HG03442 (cell line): ENCODE measurements around the gene C14orf119.

ENCODE experiments used
- ATAC-seq: cut with Tn5 transposase; IDR thresholded peaks from one replicate; pipeline ENCODE4 v1.9.1; 2021; ENCODE audit warnings: mild to moderate bottlenecking, moderate library complexity; ENCODE audit not compliant: unreplicated experiment

C14orf119 gene

DNA sequence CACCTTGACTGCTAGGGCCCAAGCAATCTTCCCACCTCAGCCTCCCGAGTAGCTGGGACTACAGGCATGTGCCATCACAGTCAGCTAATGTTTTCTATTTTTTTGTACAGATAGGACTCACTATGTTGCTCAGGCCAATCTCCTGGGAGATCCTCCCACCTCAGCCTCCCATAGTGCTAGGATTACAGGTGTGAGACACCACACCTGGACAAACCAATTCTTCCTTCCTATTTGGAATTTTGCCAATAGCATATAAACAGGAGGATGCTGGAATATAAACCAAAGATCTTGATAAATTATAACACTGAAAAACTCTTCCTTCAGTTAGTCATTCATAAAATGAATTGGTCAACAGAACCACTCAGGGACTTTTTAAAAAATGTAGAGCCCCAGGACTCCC is 8.7 kb upstream of the C14orf119 start:
- ATAC-seq, result no peak

DNA sequence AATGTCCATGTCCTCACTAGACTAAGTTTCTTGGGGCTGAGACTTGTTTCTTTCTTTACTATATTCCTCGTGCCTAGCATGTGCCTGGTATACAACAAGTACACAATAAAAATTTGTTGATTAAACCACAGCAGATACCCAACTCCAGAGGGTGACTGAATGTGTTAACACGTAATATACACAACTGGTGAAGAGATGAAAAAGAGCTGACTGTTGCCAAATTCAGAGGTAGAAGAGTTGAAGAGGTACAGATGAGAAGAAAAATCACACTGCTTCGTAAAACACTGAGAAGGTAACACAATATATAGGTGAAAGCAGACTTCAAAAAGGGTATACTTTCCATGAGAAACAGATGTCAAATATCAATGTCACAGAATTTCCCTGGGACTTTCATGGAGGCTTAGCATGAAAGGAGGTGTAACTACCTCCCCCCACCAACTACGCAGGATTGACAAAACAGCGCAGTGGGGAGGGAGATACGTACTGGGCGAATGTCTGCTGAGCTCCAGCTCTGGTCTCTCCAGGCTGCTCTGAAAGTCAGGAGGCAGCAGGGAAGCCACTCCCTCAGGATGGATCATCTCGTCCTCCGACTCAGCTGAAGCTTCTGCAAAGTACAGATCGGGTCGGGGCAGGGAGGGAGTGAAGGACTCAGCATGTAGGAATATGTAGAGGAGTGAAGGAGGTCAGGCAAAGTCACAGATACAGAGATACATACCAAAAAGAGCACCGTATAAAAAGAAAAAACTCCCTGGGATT is 5.6 kb upstream of the C14orf119 start:
- ATAC-seq, result no peak

DNA sequence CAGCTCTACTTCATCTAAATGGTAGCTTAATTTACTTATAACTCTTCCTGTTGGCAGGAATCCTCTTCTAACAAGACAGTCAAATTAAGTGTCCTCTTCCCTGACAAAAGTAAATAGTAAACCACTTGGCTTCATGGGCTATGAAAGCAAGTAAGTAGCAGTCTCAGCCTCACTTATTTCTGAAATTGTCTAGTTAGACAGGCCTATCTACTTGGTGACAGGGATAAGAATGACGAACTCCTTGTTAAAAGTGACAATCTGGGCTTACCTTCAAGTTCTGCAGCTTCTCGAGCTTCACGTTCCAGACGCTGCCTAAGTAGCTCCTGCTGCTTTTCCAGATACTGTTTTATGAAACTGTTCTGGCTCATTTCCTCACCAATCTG is 5.1 kb upstream of the C14orf119 start:
- no peak for ATAC-seq

DNA sequence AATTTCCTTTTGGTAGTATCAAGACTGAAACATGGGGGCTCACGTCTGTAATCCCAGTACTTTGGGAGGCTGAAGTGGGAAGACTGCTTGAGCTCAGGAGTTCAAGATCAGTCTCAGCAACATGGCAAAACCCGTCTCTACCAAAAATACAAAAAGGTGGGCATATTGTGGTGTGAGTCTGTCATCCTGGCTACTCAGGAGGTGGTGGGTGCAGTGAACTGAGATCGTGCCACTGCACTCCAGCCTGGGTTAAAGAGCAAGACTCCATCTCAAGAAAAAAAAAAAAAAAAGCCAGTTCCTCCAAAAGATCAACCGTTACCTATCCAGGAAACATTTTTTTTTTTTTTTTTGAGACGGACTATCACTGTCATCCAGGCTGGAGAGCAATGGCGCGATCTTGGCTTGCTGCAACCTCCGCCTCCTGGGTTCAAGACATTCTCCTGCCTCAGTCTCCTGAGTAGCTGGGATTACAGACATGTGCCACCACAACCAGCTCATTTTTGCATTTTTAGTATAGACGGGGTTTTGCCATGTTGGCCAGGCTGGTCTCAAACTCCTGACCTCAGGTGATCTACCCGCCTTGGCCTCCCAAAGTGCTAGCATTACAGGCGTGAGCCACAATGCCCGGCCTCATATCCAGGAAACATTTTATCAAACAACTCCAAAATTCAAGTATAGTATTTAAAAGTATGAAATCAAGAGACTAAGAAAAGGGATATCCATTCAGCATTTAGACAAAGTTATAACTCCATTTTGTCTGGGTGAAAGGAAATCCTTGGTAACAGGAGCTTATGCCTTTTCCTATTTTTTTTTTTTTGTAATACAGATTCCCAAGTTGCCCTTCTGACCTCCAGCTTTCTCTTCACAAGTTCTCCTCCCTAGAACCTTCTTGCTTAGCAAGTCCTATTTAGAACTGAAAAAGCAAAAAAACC is 3.7 kb upstream of the C14orf119 start:
- no peak for ATAC-seq

DNA sequence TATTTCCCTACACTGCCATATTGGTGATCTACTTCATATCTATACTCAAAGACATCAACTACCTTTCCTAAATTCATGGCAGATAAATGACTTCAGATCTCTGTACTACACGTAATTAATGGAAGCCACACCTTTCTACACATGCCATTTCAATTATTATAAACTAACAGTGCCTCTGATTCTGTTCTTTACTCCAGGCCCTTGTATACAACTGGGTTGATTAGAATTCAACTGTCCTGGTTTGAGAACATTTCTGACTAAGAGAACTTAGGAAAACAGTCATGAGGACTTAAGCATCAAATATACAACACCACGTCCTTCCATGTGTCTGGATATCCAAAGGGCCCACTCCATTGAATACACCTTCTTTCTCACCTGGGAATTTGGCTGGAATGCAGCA is 2.2 kb upstream of the C14orf119 start:
- no peak for ATAC-seq

DNA sequence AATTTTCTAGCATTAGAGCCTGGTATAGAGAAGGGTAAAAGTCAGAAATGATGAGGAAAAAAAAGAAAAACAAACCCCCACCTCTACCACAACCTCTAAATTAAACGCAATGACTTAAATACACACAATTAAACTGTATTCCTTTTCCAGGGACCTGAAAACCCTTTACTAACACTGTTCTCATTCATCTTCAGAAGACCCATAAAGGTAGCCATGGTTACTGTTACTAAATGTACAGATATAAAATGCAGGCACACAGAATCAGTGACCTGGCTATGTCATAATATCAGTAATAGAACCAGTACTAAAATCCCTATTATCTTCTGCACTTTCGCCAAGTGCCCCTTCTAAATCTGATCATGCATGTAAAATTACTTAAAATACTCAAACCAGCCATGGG is 1.8 kb upstream of the C14orf119 start:
- ATAC-seq, result no peak

DNA sequence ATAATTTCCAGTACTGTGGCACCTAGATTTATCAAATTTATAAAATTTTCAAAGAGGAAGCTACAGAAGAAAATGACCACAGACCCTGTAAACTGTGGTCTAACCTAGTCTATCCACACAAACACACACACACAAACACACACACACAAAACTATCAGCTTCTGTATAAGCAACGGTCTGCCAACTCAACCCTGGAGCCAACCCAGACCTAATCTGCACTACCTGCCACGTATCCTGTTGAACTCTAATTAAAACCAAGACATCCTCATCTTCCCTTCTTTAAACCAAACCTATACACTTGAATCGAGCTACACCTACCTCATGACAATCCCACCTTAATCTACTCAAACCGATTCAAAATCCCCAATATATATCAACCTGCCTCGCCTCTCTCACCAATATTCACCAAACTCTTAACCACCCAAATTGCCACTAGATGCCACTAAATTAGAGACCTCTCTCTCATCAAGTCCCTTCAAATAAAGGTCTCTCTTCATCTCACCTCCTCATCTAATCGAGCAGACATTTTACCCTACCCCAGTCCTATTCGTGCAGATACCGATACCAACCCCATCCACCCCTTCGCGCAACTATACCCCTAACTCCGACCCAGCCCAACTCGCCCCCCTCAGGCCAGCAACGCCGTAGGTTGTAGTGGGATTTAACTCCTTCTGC is 1.2 kb upstream of the C14orf119 start:
- no peak for ATAC-seq

DNA sequence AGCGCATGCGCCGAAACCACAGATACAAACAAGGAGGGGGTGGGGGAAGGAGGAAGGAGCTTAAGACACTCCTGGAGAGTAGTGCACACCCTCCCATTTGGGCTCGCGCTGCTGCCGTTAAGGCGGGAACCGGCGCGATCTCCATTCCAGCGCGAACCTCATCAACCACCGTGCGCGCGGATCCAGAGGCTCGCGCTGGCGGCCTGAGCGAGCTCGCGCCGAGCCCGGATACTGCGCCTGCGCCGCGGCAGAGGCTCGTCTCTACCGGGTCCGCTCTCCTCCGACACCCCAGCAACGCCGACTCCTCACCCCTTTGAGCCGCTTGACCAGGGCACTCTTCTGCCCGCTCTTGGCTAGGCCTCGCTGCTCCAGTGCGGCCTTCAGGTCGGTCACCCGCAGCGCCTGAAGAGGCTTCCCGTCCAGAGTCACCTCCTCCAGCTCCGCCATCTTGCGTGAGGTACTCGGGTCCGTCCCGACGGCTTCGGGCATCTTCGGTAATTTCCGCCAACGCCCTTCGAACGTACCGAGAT is 574 bp upstream of the C14orf119 start, which contains the start of gene ACIN1:
ACIN1 (minus strand) TSS at position 471 of the 530 bp plus-strand sequence; CDS start at position 447, 24 bp downstream.
- ATAC-seq, result peak; percentile 35

DNA sequence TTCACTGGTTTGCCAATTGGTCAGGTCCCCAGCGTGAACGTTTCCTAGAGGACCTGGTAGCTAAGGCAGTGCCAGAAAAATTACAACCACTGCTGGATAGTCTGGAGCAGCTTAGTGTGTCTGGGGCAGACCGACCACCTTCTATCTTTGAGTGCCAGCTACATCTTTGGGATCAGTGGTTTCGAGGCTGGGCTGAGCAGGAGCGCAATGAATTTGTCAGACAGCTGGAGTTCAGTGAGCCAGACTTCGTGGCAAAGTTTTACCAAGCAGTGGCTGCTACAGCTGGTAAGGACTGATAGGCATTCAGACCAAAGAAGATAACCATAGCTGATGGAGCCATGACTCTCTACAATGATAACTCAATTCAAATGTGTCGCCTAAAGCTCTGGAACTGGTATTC is 2.5 kb downstream of the C14orf119 start:
- no peak for ATAC-seq

DNA sequence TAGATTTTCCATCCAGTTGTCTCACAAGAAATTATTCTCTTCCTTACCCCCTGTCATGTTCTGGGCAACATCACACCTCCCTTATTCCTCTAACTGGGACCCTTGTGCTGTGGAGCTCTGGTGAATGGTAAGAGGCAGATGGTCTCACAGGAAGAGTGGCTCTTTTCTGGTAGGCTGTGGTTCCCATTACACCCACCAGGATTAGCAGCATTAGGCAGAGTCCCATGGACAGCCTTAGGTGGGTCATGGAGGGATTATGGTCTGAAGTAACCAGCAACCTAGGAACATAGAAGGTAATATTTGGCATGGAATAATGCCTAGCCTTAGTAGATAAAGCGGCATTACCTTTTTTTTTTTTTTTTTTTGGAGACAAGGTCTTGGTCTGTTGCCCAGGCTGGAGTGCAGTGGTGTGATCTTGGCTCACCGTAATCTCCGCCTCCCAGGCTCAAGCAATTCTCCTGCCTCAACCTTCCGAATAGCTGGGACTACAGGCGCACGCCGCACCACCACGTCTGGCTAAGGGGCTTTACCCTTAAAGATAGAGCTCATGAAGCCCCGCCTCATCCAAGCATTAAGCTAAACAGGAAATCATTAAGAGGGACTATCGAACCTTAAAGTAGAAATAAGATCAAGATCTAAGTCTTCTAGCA is 4.0 kb downstream of the C14orf119 start:
- no peak for ATAC-seq

DNA sequence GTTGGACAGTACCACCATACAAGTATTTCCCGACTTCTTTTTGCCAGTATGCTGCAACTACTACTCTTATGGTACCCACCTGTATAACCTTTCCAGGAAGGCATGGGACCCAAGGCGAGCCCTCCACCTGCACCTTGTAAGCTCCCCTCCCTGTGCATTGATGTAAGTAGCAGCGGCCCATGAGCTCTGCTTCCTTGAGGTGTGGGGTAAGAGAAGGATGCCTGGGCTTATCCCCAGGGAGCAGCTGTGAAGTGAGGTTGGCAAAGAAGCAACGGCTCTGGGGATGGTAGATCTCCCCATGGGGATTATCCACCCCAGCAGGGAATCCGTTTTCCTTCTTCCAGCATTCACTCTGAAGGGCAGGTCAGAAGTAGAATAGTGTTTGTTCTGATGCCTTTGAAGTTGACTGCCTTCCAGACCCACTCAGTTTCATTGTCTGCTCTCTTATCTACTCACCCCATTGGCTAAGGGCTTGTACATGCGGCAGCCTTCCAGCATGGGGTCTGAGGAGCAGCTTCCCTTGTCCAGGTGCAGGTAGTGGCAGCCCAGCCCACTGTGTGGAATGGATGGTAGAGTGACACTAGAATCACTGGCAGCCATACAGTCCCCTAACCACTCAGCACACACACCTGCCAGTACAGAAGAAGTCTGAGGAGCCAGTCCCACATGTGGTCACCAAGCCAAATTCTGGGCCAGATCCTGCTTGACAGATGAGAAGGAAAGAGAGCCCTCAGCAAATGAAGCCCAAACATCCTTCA is 6.1 kb downstream of the C14orf119 start:
- no peak for ATAC-seq

DNA sequence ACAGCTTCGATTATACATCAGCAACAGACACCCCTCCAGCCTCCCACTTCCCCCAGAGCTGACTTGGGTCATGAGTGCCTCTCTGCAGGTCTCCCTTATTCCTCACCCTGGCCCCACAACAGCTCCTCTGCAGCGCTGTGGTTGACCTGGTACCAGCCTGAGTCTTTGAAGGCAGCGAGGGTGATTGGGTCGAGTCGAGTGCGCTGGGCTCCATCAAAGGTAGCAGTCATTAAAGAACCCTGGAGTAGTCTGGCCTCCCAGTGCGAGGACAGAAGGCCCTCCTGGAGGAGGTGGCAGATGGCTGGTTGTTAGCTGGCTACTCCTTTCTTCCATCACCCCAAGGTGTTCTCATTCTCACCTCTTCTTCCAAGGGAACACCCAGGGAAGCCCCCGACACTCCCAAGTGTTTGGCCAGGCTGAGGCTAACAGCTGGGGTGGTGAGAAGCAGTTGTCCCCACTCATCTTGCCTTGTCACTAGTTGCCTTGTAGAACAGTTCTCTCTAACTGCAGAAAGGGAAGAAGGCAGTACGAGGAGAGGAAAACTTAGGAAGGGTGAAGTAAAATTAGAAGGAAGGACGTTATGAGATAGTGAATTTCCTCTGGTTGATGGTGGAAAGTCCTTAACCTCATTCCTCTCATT is 6.8 kb downstream of the C14orf119 start:
- no peak for ATAC-seq

DNA sequence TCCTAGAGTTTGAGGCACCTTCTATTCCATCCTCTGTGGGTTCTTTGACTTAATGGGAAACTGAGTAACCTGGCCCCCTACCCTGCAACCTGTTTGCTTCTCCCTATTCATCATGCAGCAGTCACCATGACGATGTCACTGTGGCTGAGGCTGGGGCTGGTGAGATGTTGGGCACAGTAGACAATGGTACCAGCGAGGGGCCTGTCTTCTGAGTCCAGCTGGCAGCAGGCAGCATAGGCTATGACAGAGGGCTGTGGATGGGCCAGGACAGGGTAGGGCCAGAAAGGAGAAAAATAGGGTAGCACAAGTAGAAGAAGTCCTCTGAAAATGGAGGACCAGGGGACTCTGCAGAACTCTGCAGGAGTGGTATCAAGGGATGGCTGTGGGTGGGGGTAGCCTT is 7.5 kb downstream of the C14orf119 start:
- ATAC-seq, result no peak

DNA sequence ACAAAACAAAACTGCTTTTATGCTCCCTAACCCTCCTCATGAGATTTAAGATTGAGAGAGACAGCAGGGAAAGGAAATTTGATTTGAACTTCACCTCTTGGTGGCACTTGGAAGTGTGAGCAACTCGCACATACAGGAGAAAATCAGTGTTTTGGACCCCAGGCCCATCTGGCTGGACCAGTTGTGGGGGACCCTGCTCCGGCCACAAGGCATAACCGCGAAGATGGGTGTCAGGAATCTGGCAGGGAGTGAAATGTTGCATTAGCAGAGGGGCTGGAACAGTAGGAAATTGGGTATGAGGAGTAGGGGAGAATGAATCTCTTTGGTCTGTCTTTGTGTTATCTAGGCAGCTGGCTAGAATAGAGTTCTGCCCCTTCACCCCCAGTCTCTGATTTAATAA is 8.3 kb downstream of the C14orf119 start:
- no peak for ATAC-seq

DNA sequence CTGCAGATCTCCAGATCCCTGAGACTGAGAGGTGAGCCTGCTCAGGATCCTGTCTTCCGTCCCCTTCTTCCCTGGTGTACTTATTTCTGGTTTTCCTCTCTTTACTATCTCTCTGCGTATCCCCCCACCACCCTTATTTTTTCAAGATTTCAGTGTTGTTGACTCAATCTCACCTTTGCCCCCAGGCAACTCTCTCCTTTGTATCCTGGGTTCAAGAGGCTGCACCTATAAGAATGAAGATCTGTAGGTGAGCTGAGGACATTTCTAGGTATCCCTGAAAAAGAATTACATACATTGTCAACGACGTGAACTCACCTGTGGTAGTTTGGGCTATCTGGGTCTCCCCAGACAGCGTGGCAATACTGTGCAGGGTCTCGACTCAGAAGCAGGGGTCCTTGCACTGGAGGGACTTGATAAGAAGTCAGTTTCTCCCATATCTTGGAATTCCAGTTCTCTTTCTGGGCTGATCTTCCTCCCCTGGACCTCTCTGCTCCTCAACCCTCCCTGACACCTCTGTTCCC is 8.8 kb downstream of the C14orf119 start:
- no peak for ATAC-seq

DNA sequence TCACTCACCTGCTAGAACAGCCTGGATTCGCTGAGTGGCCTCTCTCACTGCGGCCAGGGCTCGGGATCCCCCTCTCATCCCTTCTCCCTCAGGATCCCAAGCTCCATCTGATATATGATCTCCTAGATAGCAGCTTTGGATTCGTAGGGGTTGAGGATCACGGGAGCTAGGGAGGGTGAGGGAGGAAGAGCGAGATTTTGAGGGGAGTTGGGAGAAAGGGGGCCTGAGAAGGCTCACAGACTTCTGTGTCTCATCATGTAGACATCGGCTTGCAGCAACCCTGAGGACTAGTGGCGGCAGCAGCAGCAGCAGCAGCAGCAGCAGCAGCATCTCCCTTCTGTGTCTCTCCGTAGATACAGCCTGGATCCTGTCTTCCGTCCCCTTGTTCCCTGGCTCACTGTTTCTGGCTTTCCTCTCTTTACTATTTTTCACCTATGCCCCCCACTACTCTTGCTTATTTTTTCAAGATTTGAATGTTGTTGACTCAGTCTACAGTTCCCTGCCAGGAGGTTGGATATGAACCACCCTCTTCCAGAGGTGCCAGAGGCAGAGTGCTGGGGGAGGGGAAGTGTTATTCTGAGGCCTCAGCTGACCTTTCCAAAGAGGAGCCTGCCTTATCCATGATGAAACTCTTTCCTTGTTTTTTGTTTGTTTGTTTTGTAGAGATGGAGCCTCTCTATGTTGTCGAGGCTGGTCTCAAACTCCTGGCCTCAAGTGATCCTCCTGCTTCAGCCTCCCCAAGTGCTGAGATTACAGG is 9.5 kb downstream of the C14orf119 start, which contains the start of gene CIROP:
CIROP (minus strand) TSS at position 399 of the 757 bp plus-strand sequence; CDS start at position 330, 69 bp downstream.
- ATAC-seq, result no peak

DNA sequence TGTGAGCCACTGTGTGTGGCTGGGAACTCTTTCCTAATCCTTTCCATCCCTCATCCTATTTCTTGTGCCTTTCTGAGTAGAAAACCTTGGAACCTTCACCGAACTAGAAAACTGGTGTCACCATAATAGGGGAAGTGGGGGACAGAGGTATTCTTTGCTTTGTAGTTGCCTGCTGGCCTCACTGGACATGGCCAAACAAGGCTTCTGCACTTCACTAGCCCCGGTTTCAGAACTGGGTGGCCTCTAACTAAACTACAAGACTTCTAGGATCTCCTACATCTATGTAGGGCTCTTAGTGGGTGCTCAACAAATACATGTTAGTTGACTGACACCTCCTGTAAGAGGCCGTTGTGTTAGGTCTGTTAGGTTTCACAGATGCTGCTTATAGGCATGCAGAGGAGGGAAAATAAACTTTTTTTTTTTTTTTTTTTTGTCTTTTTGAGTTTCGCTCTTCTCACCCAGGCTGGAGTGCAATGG is 10.1 kb downstream of the C14orf119 start:
- no peak for ATAC-seq

DNA sequence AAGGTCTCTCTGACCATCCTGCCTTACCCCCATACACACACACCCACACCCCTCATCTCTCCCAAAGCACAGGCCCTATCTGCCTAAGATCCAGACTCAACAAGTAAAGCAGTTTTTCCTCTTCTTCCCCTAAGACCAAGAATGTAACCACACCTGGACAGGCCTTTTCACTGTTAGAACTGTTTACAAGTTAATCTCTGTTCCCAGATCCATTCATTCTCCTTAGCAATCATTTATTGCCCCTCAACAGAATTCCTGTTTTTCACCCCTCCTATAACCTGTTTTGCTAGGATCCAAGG is 11.4 kb downstream of the C14orf119 start:
- ATAC-seq, result no peak
